Epithelial cell of proximal tubule (primary cell): ENCODE results near the gene TMTC2. TPM values are rescaled to one million over a fixed set of nuclear protein-coding genes. Genes with fewer than 3 reads are reported as not detected.

Experiments
- DNase-seq: peaks from one replicate; pipeline ENCODE4 v3.0.0-alpha.2; 2011; ENCODE audit warnings: low read depth
- H3K4me3 ChIP-seq: 2 replicates; pipeline ENCODE4 v1.5.1; 2011; ENCODE audit warnings: low read depth, mild to moderate bottlenecking, low read length
- total RNA-seq: library from RNA; depleted of rRNA; stranded (reverse); fragments of >200 nt; gene quantifications from 2 replicates; pipeline ENCODE4 v1.2.3, GENCODE V29; 2015
- TF ChIP-seq, protein P1 (sequence below): conservative IDR thresholded peaks from 2 replicates; pipeline ENCODE4 v1.5.1; 2012; ENCODE audit warnings: low read depth, mild to moderate bottlenecking, low read length

The TMTC2 gene
- total RNA-seq, 1 donor from 2014 or later = 3.6 TPM

DNA sequence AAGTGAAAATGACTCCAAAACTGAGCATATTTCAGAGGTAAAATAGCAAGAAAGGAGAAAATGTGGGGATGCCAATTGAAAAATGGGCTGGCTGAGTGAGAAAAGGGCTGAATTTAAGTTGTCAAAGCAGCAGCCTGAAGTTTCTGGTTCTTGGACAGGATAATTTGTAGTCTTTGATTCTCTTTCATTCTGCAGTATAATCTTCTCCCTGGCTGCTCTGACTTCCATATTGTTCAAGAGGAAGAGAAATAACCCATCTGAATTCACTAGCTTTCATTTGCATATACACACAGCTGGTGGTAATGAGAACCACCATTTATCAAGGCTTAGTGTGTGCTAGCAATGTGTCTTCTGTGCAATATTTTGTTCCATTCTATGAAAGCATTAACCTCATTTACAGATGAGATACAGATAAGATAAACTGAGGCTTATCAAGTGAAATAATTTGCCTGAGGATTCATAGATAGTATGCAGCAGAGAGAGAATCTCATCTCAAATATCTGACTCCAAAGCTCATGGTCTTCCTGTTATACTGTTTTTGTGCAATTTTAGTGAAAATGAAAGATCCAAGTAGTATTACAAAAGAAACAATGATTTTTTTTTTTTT, 184.2 kb downstream of the TMTC2 start:
- H3K4me3 ChIP-seq = no peak overlapping the region
- TF ChIP-seq, protein P1, sequence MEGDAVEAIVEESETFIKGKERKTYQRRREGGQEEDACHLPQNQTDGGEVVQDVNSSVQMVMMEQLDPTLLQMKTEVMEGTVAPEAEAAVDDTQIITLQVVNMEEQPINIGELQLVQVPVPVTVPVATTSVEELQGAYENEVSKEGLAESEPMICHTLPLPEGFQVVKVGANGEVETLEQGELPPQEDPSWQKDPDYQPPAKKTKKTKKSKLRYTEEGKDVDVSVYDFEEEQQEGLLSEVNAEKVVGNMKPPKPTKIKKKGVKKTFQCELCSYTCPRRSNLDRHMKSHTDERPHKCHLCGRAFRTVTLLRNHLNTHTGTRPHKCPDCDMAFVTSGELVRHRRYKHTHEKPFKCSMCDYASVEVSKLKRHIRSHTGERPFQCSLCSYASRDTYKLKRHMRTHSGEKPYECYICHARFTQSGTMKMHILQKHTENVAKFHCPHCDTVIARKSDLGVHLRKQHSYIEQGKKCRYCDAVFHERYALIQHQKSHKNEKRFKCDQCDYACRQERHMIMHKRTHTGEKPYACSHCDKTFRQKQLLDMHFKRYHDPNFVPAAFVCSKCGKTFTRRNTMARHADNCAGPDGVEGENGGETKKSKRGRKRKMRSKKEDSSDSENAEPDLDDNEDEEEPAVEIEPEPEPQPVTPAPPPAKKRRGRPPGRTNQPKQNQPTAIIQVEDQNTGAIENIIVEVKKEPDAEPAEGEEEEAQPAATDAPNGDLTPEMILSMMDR = no peak
- no peak for DNase-seq

DNA sequence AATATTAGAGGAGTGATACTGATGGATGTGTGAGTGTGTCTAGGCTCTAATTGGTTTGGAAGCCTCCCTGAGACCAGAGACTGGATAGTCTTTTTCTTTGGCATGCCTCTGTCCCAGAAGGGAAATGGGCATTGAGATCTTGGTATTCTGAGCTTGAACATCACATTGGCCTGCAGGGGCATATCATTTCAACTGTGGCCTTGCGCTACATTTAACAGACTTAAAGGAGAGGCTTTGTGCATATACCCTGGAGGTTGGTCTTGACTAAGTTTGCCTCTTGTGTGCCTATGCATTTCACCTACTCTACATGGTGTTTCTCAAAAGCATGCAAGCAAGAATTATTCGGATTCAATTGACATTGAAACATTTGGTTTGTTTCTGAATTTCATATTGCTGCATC, 185.4 kb downstream of the TMTC2 start:
- H3K4me3 ChIP-seq = no peak overlapping the region
- DNase-seq = no peak
- TF ChIP-seq, protein P1 = no peak

DNA sequence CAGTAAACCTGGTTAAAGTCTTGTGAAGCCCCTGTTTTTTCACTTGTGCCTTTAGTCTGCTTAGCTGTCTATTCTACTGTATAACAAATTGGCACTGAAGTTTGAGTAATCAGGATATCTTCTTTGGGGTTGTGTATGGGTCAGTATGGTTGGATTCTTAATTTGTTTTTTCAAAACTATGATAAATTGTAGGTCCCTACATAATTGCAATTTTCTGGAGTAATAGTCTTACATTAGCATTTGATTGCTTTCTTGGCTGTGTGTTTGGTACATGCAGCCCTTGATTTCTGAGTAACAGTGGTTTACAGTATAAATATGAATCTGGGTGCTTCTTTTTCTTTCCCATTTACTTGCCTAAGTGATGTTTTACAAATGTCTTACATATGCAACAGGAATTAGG, 186.6 kb downstream of the TMTC2 start:
- TF ChIP-seq, protein P1 = no peak
- H3K4me3 ChIP-seq = no peak overlapping the region
- no peak for DNase-seq

DNA sequence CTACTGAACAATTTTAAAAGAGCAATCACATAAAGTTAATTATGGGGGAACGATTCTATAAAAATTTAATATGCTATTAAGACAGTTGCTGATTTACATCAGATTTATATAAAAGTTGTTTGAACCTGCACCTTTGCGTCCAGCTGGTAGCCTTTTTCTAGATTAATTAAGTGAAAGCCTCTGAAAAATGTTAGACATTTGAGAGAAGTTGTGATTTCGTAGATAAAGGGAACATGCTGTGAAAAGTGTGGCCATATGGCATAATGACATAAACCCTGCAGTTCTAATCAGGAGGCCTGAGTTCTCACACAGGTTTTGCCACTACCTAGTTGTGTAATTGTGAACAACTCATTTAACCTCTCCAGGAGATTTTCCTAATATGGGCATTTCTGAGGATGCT, 187.2 kb downstream of the TMTC2 start:
- TF ChIP-seq, protein P1 = no peak
- DNase-seq = no peak
- no peak overlapping the region for H3K4me3 ChIP-seq

DNA sequence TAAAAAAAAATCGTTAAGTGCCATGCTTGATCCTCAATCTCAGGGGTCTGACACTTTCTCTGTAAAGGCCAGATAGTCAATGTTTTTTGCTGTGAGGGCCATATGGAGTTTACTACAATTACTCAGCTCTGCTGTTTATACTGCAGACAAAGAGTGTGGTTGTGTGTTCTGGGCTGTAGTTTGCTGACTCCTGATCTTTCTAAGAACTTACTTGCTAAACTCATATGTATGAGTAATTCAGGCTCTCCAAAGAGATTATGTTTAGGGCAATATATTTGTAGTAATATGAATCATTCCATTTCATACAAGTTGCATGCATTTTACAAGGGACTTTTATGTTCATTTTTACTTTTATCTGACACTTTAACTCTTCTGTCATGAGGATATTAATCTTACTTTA, 188.2 kb downstream of the TMTC2 start:
- no peak for DNase-seq
- no peak overlapping the region for H3K4me3 ChIP-seq
- TF ChIP-seq, protein P1 = no peak

DNA sequence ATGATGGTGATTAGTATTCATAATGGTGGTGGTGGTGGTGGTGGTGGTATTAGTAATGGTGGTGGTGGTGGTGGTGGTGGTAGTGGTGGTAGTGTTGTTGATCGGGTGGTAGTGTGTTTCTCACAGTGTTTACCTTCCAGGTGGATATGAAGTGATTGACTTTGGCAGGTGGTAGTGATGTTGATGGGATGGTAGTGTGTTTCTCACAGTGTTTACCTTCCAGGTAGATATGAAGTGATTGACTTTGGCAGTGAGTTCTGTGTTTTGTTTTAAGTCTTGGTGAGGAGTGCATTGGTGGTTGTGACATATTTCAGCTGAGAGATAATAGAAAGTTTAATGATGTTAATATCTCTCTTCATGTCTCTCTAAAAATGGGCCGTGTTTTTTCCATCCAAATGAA, 189.4 kb downstream of the TMTC2 start:
- TF ChIP-seq, protein P1 = no peak
- no peak overlapping the region for H3K4me3 ChIP-seq
- DNase-seq = no peak

DNA sequence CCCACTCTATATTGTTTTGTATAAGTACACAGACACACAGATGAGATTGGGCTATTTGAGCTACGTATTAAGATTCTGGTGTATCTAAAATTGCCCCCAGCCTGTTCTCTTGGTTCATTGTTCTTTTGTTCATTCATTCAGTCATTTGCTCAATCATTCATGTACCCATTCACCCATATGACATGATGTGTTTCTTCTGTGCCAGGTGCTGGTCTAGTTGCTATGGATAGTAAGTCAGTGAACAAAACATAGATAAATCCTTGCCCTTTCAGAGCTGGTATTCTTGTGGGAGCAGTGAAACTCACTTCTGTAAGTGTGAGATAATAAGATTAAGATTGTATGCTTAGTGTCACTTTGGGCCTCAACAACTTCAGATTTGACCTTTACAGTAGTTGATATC, 191.3 kb downstream of the TMTC2 start:
- no peak for DNase-seq
- no peak overlapping the region for H3K4me3 ChIP-seq
- TF ChIP-seq, protein P1 = no peak
